OCI-LY7 (cell line): Measurements from ENCODE around the gene MACROD2. TPM values are rescaled to one million over a fixed set of nuclear protein-coding genes. Genes with fewer than 3 reads are reported as not detected.

ENCODE experiments used
- BruUV-seq: library from RNA; stranded (reverse); fragments of 400-500 nt; replicated peaks from 2 replicates; lab custom pipeline; 2021; lab: Mats Ljungman, UMichigan
- CTCF ChIA-PET: fragments of 300-600 bp; sonication (Branson Sonifier 250); formaldehyde crosslinking; loops from one replicate; lab custom pipeline; 2022; ENCODE audit warnings: antibody characterized with exemption; ENCODE audit not compliant: unreplicated experiment; lab: Charles Lee
- POLR2A ChIA-PET: fragments of 300-600 bp; sonication (Branson Sonifier 250); formaldehyde crosslinking; loops from one replicate; lab custom pipeline; 2022; ENCODE audit warnings: antibody characterized with exemption; lab: Charles Lee
- DNase-seq: peaks from one replicate; pipeline ENCODE4 v3.0.0-alpha.2; 2015; ENCODE audit warnings: low spot score
- H2AFZ ChIP-seq: fragments of 200-600 bp; sonication (generic), shearing (Covaris generic); 2 replicates; pipeline ENCODE4 v1.6.1; 2014; ENCODE audit warnings: mild to moderate bottlenecking, antibody characterized with exemption, low read length, moderate library complexity
- H3K27ac ChIP-seq: fragments of 200-600 bp; sonication (generic); 2 replicates; pipeline ENCODE4 v1.5.1; 2014; ENCODE audit warnings: mixed run types, low read depth, mild to moderate bottlenecking, moderate library complexity, low read length, inconsistent platforms; ENCODE audit not compliant: poor library complexity, severe bottlenecking
- H3K36me3 ChIP-seq: fragments of 200-600 bp; sonication (generic); 2 replicates; pipeline ENCODE4 v1.6.1; 2014; ENCODE audit warnings: mild to moderate bottlenecking, antibody characterized with exemption, low read length, moderate library complexity, mixed read lengths; ENCODE audit not compliant: insufficient read depth
- H3K4me1 ChIP-seq: fragments of 200-600 bp; sonication (generic); 2 replicates; pipeline ENCODE4 v1.5.1; 2014; ENCODE audit warnings: mild to moderate bottlenecking, low read length; ENCODE audit not compliant: insufficient read depth, poor library complexity, severe bottlenecking
- H3K4me2 ChIP-seq: fragments of 200-600 bp; sonication (generic); 2 replicates; pipeline ENCODE4 v1.6.1; 2014; ENCODE audit warnings: mild to moderate bottlenecking, low read length
- H3K4me3 ChIP-seq: fragments of 200-600 bp; sonication (generic); 2 replicates; pipeline ENCODE4 v1.5.1; 2014; ENCODE audit warnings: mild to moderate bottlenecking, low read depth, low read length; ENCODE audit not compliant: poor library complexity, severe bottlenecking
- H3K79me2 ChIP-seq: fragments of 200-600 bp; sonication (generic); 2 replicates; pipeline ENCODE4 v1.6.1; 2016; ENCODE audit warnings: low read depth, mild to moderate bottlenecking, low read length, moderate library complexity, mixed read lengths; ENCODE audit not compliant: insufficient read depth
- H3K9me2 ChIP-seq: fragments of 200-600 bp; sonication (generic); 2 replicates; pipeline ENCODE4 v1.6.1; 2016; ENCODE audit warnings: mild to moderate bottlenecking, low read length, mixed read lengths; ENCODE audit not compliant: insufficient read depth
- H3K9me3 ChIP-seq: fragments of 200-600 bp; sonication (generic); 2 replicates; pipeline ENCODE4 v1.6.1; 2014; ENCODE audit warnings: mild to moderate bottlenecking, mixed run types, low read length, mixed read lengths
- H4K20me1 ChIP-seq: fragments of 200-600 bp; sonication (generic); 2 replicates; pipeline ENCODE4 v1.6.1; 2014; ENCODE audit warnings: mild to moderate bottlenecking, antibody characterized with exemption, low read length, moderate library complexity, mixed read lengths; ENCODE audit not compliant: insufficient read depth
- CTCF ChIP-seq: fragments of 200-600 bp; sonication (generic); conservative IDR thresholded peaks from 2 replicates; pipeline ENCODE4 v1.5.1; 2014; ENCODE audit warnings: mild to moderate bottlenecking, antibody characterized with exemption, low read length, moderate library complexity, mixed read lengths
- EZH2phosphoT487 ChIP-seq: fragments of 200-600 bp; sonication (generic); IDR thresholded peaks from 2 replicates; pipeline ENCODE4 v1.6.1; 2018; ENCODE audit warnings: low read depth, borderline replicate concordance, mild to moderate bottlenecking, mixed run types, antibody characterized with exemption, low read length, moderate library complexity, mixed read lengths
- intact Hi-C: fragments of 100-400 bp; cut with micrococcal nuclease; formaldehyde crosslinking; loops from one replicate; pipeline ENCODE4 v1.10.0; 2022; ENCODE audit not compliant: unreplicated experiment
- total RNA-seq, 2 experiments: library from RNA; depleted of rRNA in 1 of 2; stranded (reverse); fragments of >200 nt in 1 of 2; shearing (Covaris generic) in 1 of 2; gene quantifications; 2 replicates each; pipeline ENCODE4 v1.2.3, GENCODE V29; 2014 to 2022

MACROD2 gene
- total RNA-seq, 2 experiments from 2014 or later, result 0.09 to 4.5 TPM

DNA sequence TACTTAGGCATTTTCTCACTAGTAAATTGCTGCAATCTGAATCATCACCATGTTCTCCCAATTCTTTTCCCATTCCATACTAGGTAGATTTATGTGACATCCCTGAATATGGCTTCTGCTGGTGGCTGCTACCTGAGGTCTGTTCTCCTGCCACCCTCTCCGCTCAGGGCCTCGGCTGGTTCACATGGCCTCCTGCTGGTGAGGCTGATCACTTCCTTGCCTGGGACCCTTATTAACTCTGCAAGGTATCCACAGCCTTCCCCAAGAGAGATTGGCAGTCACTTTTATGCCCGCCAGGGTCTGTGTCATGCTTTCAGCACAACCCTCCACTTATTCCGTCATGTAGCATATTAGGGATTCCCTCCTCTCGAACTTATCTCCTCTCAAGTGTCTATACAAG, 766.6 kb downstream of the MACROD2 start:
- CTCF ChIA-PET, result no interaction called here
- H3K4me1 ChIP-seq, result no peaks in the 10 kb centered on the region
- POLR2A ChIA-PET, result interaction anchor here (0.6 kb wide), 1 partner anchor 12 kb away, joined by 3 read pairs; no protein-coding TSS in a partner anchor
- intact Hi-C loops, result no loop called here
- H3K36me3 ChIP-seq, result no peaks in the 10 kb centered on the region
- TF ChIP-seq EZH2phosphoT487, result no peak
- TF ChIP-seq CTCF, result no peak
- H3K79me2 ChIP-seq, result no peaks in the 10 kb centered on the region
- H3K9me2 ChIP-seq, result no peaks in the 10 kb centered on the region
- H3K9me3 ChIP-seq, result no peaks in the 10 kb centered on the region
- BruUV-seq, result no TSS peak
- no peak overlapping the region for H2AFZ ChIP-seq
- no peaks in the 10 kb centered on the region for H4K20me1 ChIP-seq
- H3K27ac ChIP-seq, result no peak overlapping the region
- H3K4me2 ChIP-seq, result no peak overlapping the region
- no peak for DNase-seq
- H3K4me3 ChIP-seq, result no peak overlapping the region

DNA sequence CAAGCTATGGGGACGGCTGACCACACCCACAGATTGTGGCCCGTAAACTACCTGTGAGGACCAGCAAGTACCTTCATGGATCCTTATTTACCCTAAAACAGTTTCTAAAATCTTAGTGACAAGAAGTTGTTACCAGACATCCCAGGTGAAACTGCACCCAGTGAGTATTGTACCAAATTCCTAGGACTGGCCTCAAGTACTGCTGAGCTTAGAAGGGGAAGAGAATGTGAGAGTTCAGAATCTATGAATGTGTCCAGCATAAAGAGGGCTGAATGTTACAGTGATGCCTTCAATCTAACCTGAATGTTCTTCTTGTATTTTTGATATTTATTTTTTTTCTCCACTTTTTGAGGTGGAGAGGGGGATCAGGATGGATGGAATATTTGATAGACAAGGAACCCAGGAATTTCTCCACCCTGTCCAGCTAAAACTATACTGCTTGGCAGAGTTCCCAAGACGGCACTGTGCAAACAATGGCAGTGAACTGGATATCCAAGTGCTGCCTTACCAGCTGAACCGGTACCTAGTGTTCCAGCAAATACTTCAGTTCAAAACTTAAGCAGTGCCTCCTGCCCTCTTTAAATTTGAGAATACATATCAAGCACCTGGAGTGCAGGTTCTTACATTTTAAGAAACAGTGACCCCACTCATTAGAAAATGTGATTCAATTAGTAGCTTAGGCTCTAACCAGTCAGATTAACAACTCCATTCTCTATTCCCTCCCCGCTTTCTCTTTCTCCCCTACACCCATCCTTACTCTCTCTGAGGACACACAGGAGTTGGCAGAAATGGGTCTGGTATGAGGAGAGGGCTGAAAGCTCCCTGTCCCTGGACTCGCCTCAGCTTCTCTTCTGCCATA, 769.4 kb downstream of the MACROD2 start:
- Histone ChIP-seq H3K4me3 (no peak overlapping the region), H3K36me3 (no peaks in the 10 kb centered on the region), H3K9me2 (no peaks in the 10 kb centered on the region), H3K4me2 (no peak overlapping the region), H4K20me1 (no peaks in the 10 kb centered on the region), H3K4me1 (no peaks in the 10 kb centered on the region), H3K9me3 (no peaks in the 10 kb centered on the region), H3K27ac (no peak overlapping the region), H3K79me2 (no peaks in the 10 kb centered on the region), H2AFZ (no peak overlapping the region)
- intact Hi-C loops, result no loop called here
- BruUV-seq, result no TSS peak
- TF ChIP-seq CTCF (no peak), EZH2phosphoT487 (no peak)
- ChIA-PET POLR2A (no interaction called here), CTCF (no interaction called here)
- no peak for DNase-seq

- BruUV-seq, result no TSS peak
- Histone ChIP-seq H3K79me2 (no peaks in the 10 kb centered on the region), H2AFZ (no peak overlapping the region), H3K4me2 (no peak overlapping the region), H3K9me2 (no peaks in the 10 kb centered on the region), H3K4me3 (no peak overlapping the region), H3K27ac (no peak overlapping the region), H3K4me1 (no peaks in the 10 kb centered on the region), H4K20me1 (no peaks in the 10 kb centered on the region), H3K36me3 (no peaks in the 10 kb centered on the region), H3K9me3 (no peaks in the 10 kb centered on the region)
- CTCF ChIA-PET, result no interaction called here
- intact Hi-C loops, result no loop called here
- no peak for DNase-seq
- POLR2A ChIA-PET, result no interaction called here
- TF ChIP-seq CTCF (no peak), EZH2phosphoT487 (no peak)
Measured at GRCh38 chr20:14765370-14765701, 770.0 kb downstream of the MACROD2 start.
